HepG2 (cell line): Measurements from ENCODE around the gene MAP1LC3B. TPM values are rescaled to one million over a fixed set of nuclear protein-coding genes. Genes with fewer than 3 reads are reported as not detected.
A peak's percentile ranks its signal among the peaks of the same experiment; 100 is the strongest.

ENCODE experiments used
- ATAC-seq: fragments of 200-7000 bp; cut with Tn5 transposase; 3 replicates; pipeline ENCODE4 v1.9.1; 2020; ENCODE audit warnings: mild to moderate bottlenecking, moderate library complexity
- BruUV-seq: library from RNA; stranded (reverse); fragments of 400-500 nt; replicated peaks from 2 replicates; lab custom pipeline; 2021; lab: Mats Ljungman, UMichigan
- CTCF ChIA-PET: fragments of 300-600 bp; formaldehyde crosslinking; extraction: SDS; loops from one replicate; lab custom pipeline; 2021; ENCODE audit warnings: low total read pairs, inconsistent platforms, low intra/inter-chr PET ratio; lab: Yijun Ruan, JAX
- POLR2A ChIA-PET: fragments of 350-600 bp; sonication (Branson Sonifier 250); formaldehyde crosslinking; loops from one replicate; lab custom pipeline; 2020; ENCODE audit warnings: antibody characterized with exemption, inconsistent platforms; lab: Yijun Ruan, JAX
- DNase-seq: peaks from one replicate; pipeline ENCODE4 v3.0.0-alpha.2; 2015; ENCODE audit warnings: low spot score
- FAIRE-seq: peaks from 3 replicates; lab custom pipeline; 2011; peaks lifted over from hg19 to GRCh38; lab: Jason Lieb, UNC
- H2AFZ ChIP-seq: one replicate; pipeline ENCODE4 v1.6.1; 2011; ENCODE audit warnings: low read length, inconsistent platforms
- H3K27ac ChIP-seq: fragments of 300-600 bp; 3 replicates; pipeline ENCODE4 v1.8.0; 2011; ENCODE audit warnings: mixed run types, mild to moderate bottlenecking, mixed read lengths, low read length, inconsistent platforms; ENCODE audit not compliant: insufficient read depth; ENCODE audit errors: extremely low read length
- H3K27me3 ChIP-seq, 2 experiments: fragments of 200-600 bp in 1 of 2; 2 replicates in 1 of 2; 3 replicates in 1 of 2; pipeline versions ENCODE4 v1.6.0 to v1.8.0; 2011; ENCODE audit warnings: low read length in 2 of 2, mild to moderate bottlenecking in 2 of 2, moderate library complexity in 2 of 2, inconsistent platforms in 1 of 2; ENCODE audit not compliant: insufficient read depth in 2 of 2, control insufficient read depth in 1 of 2
- H3K36me3 ChIP-seq, 2 experiments: fragments of 200-600 bp in 1 of 2; replicated peaks in 1 of 2; 2 replicates in 1 of 2; 3 replicates in 1 of 2; pipeline versions ENCODE4 v1.5.1 to v1.8.0; 2011; ENCODE audit warnings: low read length in 2 of 2, inconsistent platforms in 1 of 2; ENCODE audit not compliant: insufficient read depth in 2 of 2, control insufficient read depth in 1 of 2
- H3K4me1 ChIP-seq: 2 replicates; pipeline ENCODE4 v1.5.1; 2012; ENCODE audit warnings: low read length, inconsistent platforms; ENCODE audit not compliant: insufficient read depth
- H3K4me2 ChIP-seq: 2 replicates; pipeline ENCODE4 v1.6.0; 2011; ENCODE audit warnings: low read depth, low read length, inconsistent platforms
- H3K4me3 ChIP-seq, 3 experiments: fragments of 200-600 bp in 1 of 3; sonication (generic), shearing (Covaris generic) in 1 of 3; replicated peaks in 1 of 3; 2 replicates each; pipeline ENCODE4 v1.5.1; 2011 to 2016; ENCODE audit warnings: low read length in 3 of 3, inconsistent platforms in 2 of 3, low read depth in 2 of 3, mild to moderate bottlenecking in 2 of 3, control low read depth in 1 of 3, mixed read lengths in 1 of 3; ENCODE audit not compliant: insufficient read depth in 1 of 3
- H3K79me2 ChIP-seq: one replicate; pipeline ENCODE4 v1.6.1; 2011; ENCODE audit warnings: low read length, inconsistent platforms; ENCODE audit not compliant: insufficient read depth
- H3K9ac ChIP-seq: 2 replicates; pipeline ENCODE4 v1.6.0; 2011; ENCODE audit warnings: mild to moderate bottlenecking, low read depth, low read length, inconsistent platforms; ENCODE audit not compliant: insufficient read depth
- H3K9me3 ChIP-seq: 2 replicates; pipeline ENCODE4 v1.5.1; 2012; ENCODE audit warnings: mild to moderate bottlenecking, low read length
- H4K20me1 ChIP-seq: 2 replicates; pipeline ENCODE4 v1.6.0; 2011; ENCODE audit warnings: inconsistent platforms, mild to moderate bottlenecking, low read length, moderate library complexity; ENCODE audit not compliant: insufficient read depth
- AGO1 ChIP-seq: fragments of 200-400 bp; formaldehyde crosslinking; IDR thresholded peaks from 2 replicates; pipeline ENCODE4 v1.6.1; 2017; ENCODE audit warnings: mild to moderate bottlenecking, low read depth, low read length, moderate library complexity; ENCODE audit not compliant: poor library complexity, severe bottlenecking
- AGO2 ChIP-seq: fragments of 200-400 bp; formaldehyde crosslinking; optimal IDR thresholded peaks from 2 replicates; pipeline ENCODE3; 2017; ENCODE audit warnings: mild to moderate bottlenecking, low read depth, low read length, moderate library complexity
- ATF7-NPFF ChIP-seq: sonication (generic); formaldehyde crosslinking; IDR thresholded peaks from 2 replicates; pipeline ENCODE4 v1.8.1; 2023; ENCODE audit warnings: mild to moderate bottlenecking, low read depth, missing genetic modification reagents, moderate library complexity
- JARID2 ChIP-seq: sonication (generic); formaldehyde crosslinking; IDR thresholded peaks from 2 replicates; pipeline ENCODE4 v1.8.1; 2023; ENCODE audit warnings: missing genetic modification reagents, inconsistent platforms; ENCODE audit not compliant: insufficient replicate concordance
- NFE2L1 ChIP-seq: sonication (generic); formaldehyde crosslinking; IDR thresholded peaks from 2 replicates; pipeline ENCODE4 v1.4.0; 2020; ENCODE audit warnings: missing genetic modification reagents, mild to moderate bottlenecking, borderline replicate concordance
- POLR2AphosphoS5 ChIP-seq: IDR thresholded peaks from 2 replicates; pipeline ENCODE4 v1.6.1; 2012; ENCODE audit warnings: low read depth, low read length
- POLR2G ChIP-seq: fragments of 200-400 bp; formaldehyde crosslinking; IDR thresholded peaks from 2 replicates; pipeline ENCODE4 v1.6.1; 2018; ENCODE audit warnings: mild to moderate bottlenecking, low read depth, low read length, moderate library complexity
- RBM22 ChIP-seq: fragments of 200-400 bp; formaldehyde crosslinking; optimal IDR thresholded peaks from 2 replicates; pipeline ENCODE3; 2017; ENCODE audit warnings: mild to moderate bottlenecking, low read length, moderate library complexity
- ZFP91 ChIP-seq: sonication (generic); formaldehyde crosslinking; IDR thresholded peaks from 2 replicates; pipeline ENCODE4 v1.9.0; 2022; ENCODE audit warnings: missing genetic modification reagents, mild to moderate bottlenecking, borderline replicate concordance
- ZNF569 ChIP-seq: sonication (generic); formaldehyde crosslinking; IDR thresholded peaks from 2 replicates; pipeline ENCODE4 v1.5.0; 2020; ENCODE audit warnings: mild to moderate bottlenecking, missing genetic modification reagents, moderate library complexity, borderline replicate concordance
- WGBS: methylation state at CpG from one replicate; pipeline ENCODE4 v1.1.6; 2017; ENCODE audit warnings: low lambda C conversion rate; 5-methylcytosine and 5-hydroxymethylcytosine counted together
- in situ Hi-C: cut with HindIII; loops from 2 replicates; pipeline ENCODE4 v1.10.0; 2017; ENCODE audit warnings: low pct_unique_long_range_greater_than_20kb; ENCODE audit not compliant: extremely low pct_ligation_motif_present
- intact Hi-C: fragments of 100-400 bp; cut with micrococcal nuclease; formaldehyde crosslinking; loops from one replicate; pipeline ENCODE4 v1.10.0; 2022; ENCODE audit not compliant: unreplicated experiment
- polyA plus RNA-seq, 8 experiments: library from polyadenylated mRNA; depleted of rRNA in 3 of 8; stranded (reverse) in 7 of 8; unstranded in 1 of 8; fragments of >200 nt; fragmentation: Illumina TruSeq in 4 of 8; extraction: Trizol in 4 of 8; gene quantifications; 2 replicates each; pipeline versions ENCODE4 v1.2.1 to v1.2.3, GENCODE V29; 2011 to 2016; ENCODE audit warnings: low read depth in 4 of 8, missing spikeins in 1 of 8, mixed read lengths in 1 of 8; ENCODE audit not compliant: insufficient read depth in 1 of 8
- total RNA-seq, 5 experiments: library from RNA; depleted of rRNA; stranded (reverse); fragments of >200 nt; fragmentation: Illumina TruSeq; extraction: Trizol; gene quantifications; 2 replicates each; pipeline ENCODE4 v1.2.3, GENCODE V29; 2016; ENCODE audit warnings: low read depth in 1 of 5
- TF ChIP-seq, protein P1 (sequence below): sonication (generic); formaldehyde crosslinking; IDR thresholded peaks from 2 replicates; pipeline ENCODE4 v1.4.0; 2020; ENCODE audit warnings: mild to moderate bottlenecking, missing genetic modification reagents

Gene MAP1LC3B
- total and polyA plus RNA-seq, 2 of the 13 experiments (the other 11 are each of a cell fraction or from before 2014, with no cell fraction given) = 15.7 to 37.4 TPM

DNA sequence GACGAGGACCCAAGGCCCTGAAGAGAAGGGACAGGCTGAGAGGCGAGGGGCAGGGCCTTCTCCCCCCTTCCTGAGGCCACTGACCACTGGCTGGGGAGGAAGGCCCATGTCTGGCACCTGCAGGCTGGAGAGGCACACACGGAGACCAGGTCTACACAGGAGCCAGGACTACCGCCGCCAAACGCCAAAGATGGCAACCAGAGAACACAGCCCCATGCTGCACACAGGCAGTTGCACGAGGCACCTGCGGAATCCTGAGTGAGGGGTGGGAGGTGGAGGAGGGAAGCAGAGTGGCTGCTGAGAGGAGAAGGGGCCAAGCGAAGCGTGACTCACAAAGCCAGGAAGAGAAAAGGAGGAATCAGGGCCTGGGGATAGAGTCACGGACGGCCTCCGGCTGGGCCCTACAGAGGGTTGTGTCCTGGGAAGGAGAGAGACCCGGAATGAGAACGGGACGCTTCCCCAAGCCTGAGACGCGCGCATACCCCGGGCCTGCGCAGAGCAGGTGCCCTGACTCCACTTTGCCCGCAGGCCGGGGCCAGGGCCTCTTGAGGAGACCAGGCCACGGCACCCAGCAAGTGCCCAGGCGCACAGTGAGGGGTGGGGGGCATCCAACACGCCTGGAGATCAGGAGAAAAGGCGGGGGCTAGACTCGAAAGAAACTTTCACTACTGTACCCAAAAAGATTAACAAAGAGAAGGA, 46.3 kb upstream of the MAP1LC3B start:
- 97% methylated on average over 28 of the region's 28 CpGs for WGBS
- Histone ChIP-seq H3K27me3 (no peaks in the 10 kb centered on the region), H3K4me1 (no peaks in the 10 kb centered on the region), H3K36me3 (peaks cover 65 to 89% of the 10 kb centered on the region in 2 experiments), H3K4me2 (no peak overlapping the region), H3K4me3 (no peak overlapping the region), H3K9ac (no peak overlapping the region), H3K27ac (no peak overlapping the region), H3K79me2 (peaks cover 80% of the 10 kb centered on the region), H2AFZ (no peak overlapping the region), H3K9me3 (no peaks in the 10 kb centered on the region), H4K20me1 (peaks cover 89% of the 10 kb centered on the region)
- in situ Hi-C loops (no loop called here), intact Hi-C loops (no loop called here)
- TF ChIP-seq RBM22 (peak; percentile 88), POLR2AphosphoS5 (0 out of 2 replicates have a peak, but pooled peaks have one; percentile 10), AGO2 (peak; percentile 83), ZNF569 (no peak), ATF7-NPFF (CRISPR knock-in tag) (no peak), ZFP91 (CRISPR knock-in tag) (peak; percentile 36; the same call in 1 of the 2 replicates), JARID2 (CRISPR knock-in tag) (no peak), POLR2G (peak; percentile 11; the same call in 1 of the 2 replicates), AGO1 (no peak), NFE2L1 (CRISPR knock-in tag) (no peak)
- TF ChIP-seq, protein P1, sequence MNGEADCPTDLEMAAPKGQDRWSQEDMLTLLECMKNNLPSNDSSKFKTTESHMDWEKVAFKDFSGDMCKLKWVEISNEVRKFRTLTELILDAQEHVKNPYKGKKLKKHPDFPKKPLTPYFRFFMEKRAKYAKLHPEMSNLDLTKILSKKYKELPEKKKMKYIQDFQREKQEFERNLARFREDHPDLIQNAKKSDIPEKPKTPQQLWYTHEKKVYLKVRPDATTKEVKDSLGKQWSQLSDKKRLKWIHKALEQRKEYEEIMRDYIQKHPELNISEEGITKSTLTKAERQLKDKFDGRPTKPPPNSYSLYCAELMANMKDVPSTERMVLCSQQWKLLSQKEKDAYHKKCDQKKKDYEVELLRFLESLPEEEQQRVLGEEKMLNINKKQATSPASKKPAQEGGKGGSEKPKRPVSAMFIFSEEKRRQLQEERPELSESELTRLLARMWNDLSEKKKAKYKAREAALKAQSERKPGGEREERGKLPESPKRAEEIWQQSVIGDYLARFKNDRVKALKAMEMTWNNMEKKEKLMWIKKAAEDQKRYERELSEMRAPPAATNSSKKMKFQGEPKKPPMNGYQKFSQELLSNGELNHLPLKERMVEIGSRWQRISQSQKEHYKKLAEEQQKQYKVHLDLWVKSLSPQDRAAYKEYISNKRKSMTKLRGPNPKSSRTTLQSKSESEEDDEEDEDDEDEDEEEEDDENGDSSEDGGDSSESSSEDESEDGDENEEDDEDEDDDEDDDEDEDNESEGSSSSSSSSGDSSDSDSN (CRISPR knock-in tag) = no peak
- DNase-seq = no peak
- CTCF ChIA-PET = no interaction called here
- POLR2A ChIA-PET = no interaction called here
- FAIRE-seq = no peak
- ATAC-seq = no peak; the same call in 1 of the 3 replicates
- BruUV-seq = no TSS peak
